ENCODE results near the gene GAL3ST3.
"Not testable (repeated sequence)": the region's sequence is repeated elsewhere in the genome, so short reads cannot be mapped to it uniquely, and the experiment has no call there.

GAL3ST3 gene, protein sequence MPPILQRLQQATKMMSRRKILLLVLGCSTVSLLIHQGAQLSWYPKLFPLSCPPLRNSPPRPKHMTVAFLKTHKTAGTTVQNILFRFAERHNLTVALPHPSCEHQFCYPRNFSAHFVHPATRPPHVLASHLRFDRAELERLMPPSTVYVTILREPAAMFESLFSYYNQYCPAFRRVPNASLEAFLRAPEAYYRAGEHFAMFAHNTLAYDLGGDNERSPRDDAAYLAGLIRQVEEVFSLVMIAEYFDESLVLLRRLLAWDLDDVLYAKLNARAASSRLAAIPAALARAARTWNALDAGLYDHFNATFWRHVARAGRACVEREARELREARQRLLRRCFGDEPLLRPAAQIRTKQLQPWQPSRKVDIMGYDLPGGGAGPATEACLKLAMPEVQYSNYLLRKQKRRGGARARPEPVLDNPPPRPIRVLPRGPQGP

DNA sequence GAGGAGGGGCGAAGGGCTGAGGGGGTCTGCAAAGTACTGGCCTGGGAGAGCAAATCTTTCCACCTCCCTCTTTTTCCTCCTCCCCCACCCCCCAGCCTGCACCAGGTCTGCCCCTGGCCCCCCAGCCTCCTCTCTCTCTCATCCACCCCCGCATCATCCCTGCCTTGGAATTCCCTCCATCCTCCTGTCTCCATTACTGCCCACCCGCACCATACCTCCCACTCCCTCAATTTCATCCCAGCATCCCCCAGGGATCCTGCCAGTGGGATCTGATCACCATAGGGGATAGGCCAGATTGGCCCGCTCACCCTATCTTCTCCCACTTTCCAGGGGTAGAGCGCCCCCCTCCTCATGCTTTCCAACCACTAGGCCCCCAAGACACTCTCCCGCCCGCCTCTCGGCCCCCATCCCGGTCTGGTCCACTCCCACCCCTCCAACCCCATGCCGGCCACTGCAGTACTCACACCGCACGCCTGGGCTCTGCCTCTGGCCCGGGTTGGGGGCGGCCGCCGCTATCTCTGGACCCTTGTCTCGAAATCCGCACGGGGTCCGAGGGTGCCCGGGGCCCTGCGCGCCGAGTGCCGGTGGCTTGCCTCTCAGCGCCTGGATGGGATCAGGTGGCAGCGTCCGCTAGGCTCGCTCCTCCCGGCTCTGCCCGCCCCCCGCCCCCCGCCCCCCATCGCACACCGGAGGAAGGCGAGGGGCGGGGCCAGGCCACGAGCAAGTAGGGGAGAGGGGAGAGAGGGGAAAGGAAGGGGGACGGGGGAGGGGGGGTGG lies at the start of gene GAL3ST3:
GAL3ST3 (minus strand) TSS at position 615 of the 777 bp plus-strand sequence. CDS start 3,746 bp downstream, outside the sequence.
- DNase-seq (ENCODE audit: low spot score) = no peak

DNA sequence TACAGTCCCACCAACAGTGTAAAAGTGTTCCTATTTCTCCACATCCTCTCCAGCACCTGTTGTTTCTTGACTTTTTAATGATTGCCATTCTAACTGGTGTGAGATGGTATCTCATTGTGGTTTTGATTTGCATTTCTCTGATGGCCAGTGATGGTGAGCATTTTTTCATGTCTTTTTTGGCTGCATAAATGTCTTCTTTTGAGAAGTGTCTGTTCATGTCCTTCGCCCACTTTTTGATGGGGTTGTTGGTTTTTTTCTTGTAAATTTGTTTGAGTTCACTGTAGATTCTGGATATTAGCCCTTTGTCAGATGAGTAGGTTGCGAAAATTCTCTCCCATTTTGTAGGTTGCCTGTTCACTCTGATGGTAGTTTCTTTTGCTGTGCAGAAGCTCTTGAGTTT lies 43.2 kb upstream of the GAL3ST3 start:
- not testable (repeated sequence) for DNase-seq (ENCODE audit: low spot score)

DNA sequence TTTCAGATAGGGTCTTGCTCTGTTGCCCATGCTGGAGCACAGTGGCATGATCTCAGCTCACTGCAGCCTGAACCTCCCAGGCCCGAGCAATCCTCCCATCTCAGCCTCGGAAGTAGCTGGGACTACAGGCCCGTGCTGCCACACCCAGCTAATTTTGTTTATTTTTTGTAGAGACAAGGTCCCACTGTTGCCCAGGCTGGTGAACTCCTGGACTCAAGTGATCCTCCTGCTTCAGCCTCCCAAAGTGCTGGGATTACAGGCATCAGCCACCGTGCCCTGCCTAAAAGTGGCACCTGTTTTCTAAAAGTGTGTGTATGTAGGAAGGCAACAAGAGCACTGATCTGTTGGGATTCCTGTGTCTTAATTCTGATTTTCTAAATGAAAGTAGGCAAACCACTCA lies 41.3 kb upstream of the GAL3ST3 start:
- no peak for DNase-seq (ENCODE audit: low spot score)

DNA sequence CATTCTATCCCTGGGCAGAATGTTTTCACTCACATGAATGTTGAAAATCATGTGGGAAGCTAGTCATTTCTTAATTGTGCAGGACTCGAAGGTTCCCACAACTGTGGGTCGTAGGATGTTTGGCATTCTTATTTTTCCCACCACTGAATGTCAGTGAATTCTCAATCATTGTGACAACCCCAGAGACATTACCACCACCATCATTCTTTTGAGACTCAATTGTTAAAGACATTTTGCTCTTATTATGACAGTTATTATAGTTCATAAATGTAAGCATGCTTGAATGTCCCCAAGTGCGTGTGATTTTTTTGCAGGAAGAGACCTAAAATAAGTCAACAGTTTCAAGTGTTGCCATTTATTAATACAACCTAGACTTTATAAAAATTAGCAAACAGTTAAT lies 40.1 kb upstream of the GAL3ST3 start:
- no peak for DNase-seq (ENCODE audit: low spot score)

DNA sequence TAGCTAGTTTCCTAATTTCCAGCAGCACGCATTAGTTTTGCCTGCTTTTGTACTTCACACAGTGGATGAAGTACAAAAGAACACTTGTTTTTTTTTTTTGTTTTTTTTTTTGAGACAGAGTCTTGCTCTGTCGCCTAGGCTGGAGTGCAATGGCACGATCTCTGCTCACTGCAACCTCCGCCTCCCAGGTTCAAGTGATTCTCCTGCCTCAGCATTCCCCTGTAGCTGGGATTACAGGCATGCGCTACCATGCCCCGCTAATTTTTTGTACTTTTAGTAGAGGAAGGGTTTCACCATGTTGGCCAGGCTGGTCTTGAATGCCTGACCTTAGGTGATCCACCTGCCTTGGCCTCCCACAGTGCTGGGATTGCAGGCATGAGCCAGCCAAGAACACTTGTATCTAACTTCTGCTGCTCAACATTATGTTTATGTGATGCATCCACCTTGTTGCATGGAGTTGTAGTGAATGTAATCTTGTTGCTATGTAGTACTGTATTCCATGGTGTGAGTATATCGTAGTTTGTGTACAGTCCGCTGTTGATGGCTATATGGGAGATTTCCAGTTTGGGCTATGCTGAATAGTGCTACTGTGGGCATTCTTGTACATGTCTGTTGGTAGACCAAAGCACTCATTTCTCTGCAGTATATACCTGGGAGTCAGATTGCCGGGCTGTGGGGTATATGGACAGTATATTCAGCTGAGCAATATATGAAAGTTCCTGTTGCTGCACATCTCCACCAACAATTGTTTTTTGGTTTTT lies 38.4 kb upstream of the GAL3ST3 start:
- DNase-seq (ENCODE audit: low spot score) = no peak

DNA sequence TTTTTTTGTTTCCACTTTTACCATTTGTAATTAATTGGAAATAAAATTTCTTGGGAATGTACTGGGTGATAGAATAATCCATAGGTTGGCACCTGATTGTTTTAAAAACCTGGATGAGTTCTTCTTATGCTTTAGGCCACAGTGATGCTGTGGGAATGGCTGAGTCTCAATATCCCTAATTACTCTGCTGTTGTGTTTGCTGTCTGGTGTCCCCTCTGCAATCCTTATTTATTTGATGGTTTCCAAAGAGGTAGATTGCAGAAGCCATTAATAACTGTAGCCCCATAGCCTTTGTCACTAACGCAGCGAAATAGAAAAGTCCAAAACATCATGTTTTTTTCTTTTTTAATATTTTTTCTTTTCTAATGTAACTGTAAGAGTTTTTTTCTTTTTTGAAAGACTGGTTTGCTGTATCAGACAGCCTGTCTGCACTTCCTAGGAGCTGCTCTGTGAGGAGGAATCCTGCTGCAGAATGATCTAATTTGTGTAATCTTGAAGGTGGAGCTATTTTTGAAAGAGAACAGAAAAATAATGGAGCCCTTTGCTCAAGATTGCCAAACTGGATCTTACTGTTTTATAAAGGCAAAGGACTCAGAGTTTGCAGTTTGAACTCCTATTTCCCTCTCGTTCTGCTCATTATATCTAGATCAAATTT lies 36.0 kb upstream of the GAL3ST3 start:
- peak; percentile 66 for DNase-seq (ENCODE audit: low spot score)

DNA sequence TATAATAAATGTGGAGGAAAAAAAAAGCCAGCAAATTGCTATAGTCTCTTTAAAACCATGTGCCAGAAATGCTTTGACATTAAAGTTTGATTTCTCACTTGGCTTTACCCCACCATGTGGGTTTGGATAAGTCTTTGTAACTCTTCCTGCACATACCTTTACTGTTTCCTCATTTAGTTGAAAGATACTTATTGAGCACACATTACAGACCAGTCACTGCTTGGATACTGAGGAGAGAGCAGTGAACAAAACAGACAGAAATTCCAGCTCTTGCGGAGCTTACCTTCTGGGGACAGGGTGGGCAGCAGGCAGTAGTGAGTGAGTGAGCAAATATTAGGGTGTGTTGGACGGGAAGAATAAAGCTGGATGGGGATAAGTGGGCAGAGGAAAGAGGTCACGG lies 34.8 kb upstream of the GAL3ST3 start:
- DNase-seq (ENCODE audit: low spot score) = no peak

DNA sequence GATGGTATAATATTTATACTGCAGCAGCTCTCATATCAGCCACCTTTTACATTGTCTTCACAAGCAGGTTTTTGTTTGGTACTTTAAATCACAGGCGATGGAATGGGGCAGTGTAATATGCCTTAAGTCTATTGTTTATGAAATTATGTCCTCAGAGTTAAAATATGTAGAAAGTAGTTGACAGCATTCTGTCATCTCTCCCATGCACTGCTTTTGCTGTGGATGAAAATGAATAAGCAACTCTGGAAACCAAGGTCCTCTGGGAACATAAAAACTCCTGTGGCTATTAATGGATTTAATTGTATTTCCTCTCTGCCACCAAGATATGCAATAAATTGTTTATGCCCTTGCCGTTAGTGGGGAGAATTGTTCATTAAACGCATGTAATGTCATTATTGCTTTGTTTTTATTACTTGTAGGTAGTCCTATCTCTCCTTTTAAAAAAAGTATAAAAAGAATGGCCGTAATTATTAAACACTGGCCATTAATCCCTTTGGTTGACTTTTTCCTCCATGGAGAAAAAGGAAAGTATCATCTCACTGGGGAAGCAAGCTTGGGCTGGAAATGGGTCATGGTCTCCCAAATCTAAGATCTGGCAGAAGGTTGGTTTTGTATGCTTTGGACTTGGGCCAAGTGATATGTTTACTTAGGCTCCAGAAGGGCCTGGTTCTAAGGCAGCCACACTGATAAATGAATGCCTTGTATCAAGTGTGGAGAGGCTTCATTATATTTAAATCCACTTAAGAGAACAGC lies 34.2 kb upstream of the GAL3ST3 start:
- no peak for DNase-seq (ENCODE audit: low spot score)

DNA sequence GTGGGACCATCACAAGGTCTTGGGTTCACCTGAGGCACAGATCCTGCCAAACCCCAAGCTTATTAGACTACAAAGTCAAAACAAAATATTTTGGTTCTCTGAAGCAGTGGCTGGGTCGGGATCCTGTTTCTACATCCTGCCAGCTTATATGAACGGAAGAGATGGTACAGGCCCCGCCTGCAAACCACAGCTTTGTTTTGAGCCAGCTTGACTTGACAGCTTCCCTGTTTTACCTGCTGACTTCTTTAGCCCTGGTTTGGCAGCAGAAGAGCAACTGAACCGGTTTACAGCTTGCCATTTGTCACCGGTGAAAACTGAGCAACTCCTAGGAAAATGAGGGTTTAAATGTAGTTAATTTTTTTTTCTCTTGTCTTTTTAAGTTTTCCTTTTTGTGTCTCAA lies 32.5 kb upstream of the GAL3ST3 start:
- no peak for DNase-seq (ENCODE audit: low spot score)

DNA sequence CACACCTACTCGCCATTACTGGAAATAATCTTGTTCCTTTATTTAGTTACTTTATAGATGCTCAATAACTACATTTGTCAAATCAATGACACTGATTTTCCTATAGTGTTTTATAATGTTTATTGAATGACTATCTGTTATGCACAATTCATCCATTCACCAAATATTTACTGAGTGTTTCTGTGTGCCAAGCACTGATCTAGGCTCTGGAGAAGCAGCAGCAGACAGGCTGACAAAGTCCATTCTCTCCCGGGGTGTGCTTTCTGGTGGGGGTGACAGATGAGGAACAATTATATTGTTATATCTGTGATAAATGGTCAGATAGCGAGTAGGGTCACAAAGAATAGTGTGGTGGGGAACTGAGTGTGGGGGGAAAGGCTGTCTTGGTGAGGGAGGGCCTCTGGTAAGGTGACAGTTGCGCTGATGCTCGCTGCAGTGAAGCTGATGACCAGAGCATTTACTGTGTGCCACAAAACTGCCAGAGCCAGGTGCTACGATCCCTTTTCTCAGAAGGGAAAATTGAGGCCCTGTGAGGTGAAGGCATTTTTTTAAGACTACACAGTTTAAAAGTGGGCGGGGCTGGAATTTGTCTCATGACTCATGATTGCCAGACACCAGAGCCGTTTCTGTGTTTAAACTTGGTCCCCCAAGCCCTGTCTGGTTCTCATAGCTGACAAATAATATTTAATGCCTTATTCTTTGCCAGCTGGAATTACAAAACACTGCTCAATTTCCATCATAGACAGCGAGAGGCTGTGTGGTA lies 31.3 kb upstream of the GAL3ST3 start:
- no peak for DNase-seq (ENCODE audit: low spot score)

DNA sequence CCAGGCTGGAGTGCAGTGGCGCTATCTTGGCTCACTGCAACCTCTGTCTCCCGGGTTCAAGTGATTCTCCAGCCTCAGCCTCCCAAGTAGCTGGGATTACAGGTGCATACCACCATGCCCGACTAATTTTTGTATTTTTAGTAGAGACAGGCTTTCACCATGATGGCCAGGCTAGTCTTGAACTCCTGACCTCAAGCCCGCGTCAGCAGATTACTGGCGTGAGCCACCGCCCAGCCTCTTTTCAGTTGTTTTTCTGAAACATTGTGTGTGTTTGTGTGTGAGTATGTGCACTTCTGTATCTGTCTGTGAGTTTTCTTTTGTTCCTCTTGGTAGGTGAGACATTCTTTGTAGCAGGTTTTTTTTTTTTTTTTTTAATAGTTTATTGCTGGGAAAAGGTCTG lies 30.0 kb upstream of the GAL3ST3 start:
- not testable (repeated sequence) for DNase-seq (ENCODE audit: low spot score)

DNA sequence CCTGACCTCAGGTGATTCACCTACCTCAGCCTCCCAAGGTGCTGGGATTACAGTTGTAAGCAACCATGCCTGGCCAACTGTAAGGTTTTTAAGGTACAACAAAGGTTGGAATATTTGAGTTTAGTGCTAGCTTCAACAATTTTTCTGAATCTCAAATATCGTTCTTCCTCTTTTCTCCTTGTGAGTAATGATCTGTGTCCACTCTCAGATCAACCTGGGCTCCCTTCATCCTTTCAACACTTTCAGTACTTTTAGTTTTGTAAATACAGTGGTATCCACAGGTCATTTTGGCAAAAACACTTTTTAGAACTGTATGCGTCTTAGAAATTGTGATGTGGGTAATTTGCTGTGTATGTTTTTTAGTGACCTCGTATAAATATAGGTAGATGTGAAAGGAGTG lies 29.0 kb upstream of the GAL3ST3 start:
- no peak for DNase-seq (ENCODE audit: low spot score)

DNA sequence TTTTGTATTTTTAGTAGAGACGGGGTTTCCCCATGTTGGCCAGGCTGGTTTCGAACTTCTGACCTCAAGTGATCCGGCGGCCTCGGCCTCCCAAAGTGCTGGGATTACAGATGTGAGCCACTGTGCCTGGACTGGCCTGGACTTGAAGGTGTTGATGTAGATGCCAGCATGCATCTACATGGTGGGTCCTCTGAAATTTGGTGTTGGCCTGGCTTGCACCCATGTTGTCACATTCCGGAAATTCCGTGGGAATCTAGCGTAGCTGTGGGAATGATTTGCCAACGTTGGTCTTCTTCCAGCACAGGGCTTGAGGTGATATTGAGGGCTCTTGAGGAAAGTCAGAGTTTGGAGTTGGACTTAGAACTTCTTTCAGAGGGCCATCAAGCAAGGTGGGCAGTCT lies 27.6 kb upstream of the GAL3ST3 start:
- no peak for DNase-seq (ENCODE audit: low spot score)

DNA sequence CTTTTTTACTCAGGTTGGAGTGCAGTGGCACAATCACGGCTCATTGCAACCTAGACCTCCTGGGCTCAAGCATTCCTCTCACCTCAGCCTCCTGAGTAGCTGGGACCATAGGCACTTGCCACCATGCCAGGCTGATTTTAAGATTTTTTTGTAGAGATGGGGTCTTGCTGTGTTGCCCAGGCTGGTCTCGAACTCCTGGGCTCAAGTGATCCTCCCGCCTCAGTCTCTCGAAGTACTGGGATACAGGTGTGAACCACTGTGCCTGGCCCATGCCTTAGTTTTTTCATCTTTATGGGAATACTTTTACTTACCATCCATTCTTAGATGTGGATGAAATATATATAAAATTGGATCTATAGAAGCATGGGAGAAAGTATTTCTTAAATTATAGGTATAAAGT lies 26.3 kb upstream of the GAL3ST3 start:
- no peak for DNase-seq (ENCODE audit: low spot score)

DNA sequence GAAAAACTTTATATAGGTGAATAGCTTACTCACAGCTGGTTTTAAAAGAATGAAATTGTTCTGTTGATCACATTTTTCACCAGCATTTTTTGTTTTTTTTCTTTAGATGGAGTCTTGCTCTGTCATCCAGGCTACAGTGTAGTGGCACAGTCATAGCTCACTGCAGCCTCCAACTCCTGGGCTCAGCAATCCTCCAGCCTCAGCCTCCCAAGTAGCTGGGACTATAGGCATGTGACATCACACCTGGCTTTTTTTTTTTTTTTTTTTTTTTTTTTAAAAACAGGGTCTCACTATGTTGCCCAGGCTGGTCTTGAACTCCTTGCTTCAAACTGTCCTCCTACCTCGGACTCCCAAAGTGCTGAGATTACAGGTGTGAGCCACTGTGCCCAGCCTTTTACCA lies 24.7 kb upstream of the GAL3ST3 start:
- DNase-seq (ENCODE audit: low spot score) = no peak

DNA sequence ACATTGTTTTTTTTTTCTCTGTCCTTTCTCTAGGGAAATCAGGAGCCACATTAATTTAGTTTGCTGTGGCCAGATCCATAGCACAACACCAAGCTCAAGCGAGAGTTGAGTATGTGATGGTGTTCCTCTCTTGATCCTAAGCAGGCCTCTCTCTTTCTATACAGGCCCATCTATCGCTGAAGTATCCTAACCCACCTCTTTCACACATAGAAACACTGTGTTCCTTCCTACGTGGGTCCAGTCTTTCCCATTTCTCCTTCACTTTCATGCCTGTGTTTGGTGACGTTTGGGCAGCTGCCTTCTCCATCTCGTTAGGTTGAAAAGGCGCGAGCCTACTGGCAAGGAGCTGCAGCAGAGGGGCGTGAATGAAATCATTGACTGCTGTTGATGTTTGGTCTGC lies 23.6 kb upstream of the GAL3ST3 start:
- DNase-seq (ENCODE audit: low spot score) = no peak

DNA sequence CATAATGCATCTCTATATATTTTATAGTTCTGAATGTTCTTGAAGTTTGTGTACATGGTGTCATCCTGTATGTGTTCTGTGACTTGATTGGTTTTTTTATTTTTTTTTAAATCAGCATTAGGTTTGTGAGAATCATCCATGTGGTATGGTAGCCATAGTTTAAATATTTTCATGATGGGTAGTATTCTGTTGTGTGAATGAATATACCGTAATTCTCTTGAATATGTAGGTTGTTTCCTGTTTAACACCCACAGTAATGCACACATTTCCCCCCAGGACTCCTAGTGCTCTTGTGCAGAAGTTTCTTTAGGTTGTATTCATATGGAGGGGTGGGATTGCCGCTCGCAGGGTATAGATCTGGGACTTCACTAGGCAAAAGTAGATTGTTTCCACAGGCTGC lies 23.1 kb upstream of the GAL3ST3 start:
- DNase-seq (ENCODE audit: low spot score) = no peak

DNA sequence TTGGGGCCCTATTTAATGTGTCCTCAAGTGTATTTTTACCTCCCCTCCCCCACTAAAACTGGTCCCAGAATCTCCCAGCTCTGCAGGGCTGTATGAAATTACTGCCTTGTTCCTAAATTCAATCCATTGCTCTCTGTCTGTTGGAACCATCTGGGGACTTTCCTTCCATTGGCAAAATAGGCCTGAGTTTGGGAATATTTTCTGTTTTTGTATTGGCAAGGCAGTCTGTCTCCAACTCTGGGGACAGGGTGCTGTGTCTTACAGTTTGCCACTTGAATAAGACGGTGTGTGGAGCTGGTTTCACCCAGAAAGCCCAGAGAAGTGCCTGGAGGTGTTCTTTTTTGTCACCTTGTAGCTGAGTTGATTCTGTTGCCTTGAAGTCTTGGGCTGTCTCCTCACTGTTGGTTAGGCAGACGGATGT lies 22.4 kb upstream of the GAL3ST3 start:
- no peak for DNase-seq (ENCODE audit: low spot score)

DNA sequence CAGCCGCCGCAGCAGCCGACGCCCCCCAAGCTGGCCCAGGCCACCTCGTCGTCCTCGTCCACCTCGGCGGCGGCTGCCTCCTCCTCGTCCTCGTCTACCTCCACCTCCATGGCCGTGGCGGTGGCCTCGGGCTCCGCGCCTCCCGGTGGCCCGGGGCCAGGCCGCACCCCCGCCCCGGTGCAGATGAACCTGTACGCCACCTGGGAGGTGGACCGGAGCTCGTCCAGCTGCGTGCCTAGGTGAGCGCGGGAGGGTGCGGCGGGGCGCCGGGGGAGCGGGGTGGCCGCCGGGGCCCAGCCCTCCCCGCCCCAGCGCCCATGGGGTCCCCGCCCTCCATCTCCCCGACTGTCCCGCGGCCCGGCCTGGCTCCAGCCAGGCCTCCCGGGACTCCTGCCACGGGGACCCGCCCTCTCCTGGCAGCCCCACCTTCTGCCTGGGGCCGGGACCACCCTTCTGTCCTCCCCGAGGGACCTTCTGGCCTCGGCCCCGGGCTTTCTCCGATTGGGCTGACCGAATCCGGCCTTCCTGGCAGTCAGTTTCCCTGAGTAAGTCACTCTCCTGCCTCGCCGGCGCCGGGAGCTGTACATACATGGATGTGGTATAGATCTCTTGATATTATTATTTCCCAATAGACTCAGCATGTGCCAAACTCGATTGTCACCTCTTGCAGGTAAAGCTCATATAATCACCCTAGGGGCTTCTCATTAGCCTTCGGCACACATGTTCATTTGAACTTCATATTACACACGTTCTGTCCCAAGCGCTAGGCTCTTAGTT lies 21.8 kb upstream of the GAL3ST3 start:
- DNase-seq (ENCODE audit: low spot score) = no peak
